GM19395 (cell line): ENCODE measurements around the gene PDGFA.

Source experiments
- ATAC-seq: cut with Tn5 transposase; IDR thresholded peaks from one replicate; pipeline ENCODE4 v1.9.1; 2021; ENCODE audit warnings: mild to moderate bottlenecking, moderate library complexity; ENCODE audit not compliant: unreplicated experiment

The PDGFA gene

GRCh38 chr7:450036-450435 is 69.6 kb downstream of the PDGFA start:
- ATAC-seq: no peak

- ATAC-seq: no peak
Observed at GRCh38 chr7:449324-450019, 70.2 kb downstream of the PDGFA start.

DNA sequence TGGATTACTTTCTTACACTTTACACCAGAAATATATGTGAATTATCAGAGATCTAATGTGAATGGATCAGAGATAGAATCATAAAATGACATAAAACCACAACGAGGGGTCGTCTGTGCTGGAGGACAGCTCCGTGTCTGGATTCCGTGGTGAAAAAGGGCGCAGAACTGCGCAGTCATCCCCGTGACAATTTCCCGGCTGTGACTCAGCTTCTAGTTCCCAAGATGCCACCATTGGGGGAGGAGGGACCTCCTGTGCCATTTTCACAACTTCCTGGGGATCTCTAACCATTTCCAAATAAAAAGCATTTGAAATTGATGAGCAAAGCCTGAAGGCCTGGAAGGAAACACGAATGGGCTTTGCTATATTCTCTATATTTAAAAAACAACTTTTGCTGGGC is 72.1 kb downstream of the PDGFA start:
- ATAC-seq: no peak
